Trophoblast cell (in vitro differentiated cells and primary cell): ENCODE measurements around the gene APOL1.
"Not testable (repeated sequence)": the region's sequence is repeated elsewhere in the genome, so short reads cannot be mapped to it uniquely, and the experiment has no call there.

Source experiments
- DNase-seq, 2 donors: peaks; one replicate each; pipeline ENCODE4 v3.0.0-alpha.2; 2016
- H2AFZ ChIP-seq: 2 replicates; pipeline ENCODE4 v1.6.1; 2013; ENCODE audit warnings: low read length, moderate library complexity, mild to moderate bottlenecking; ENCODE audit not compliant: insufficient read depth, poor library complexity
- H2AK5ac ChIP-seq: 2 replicates; pipeline ENCODE4 v1.6.1; 2013; ENCODE audit warnings: mild to moderate bottlenecking, low read length
- H2BK120ac ChIP-seq: 2 replicates; pipeline ENCODE4 v1.6.1; 2013; ENCODE audit warnings: low read length, mild to moderate bottlenecking, moderate library complexity; ENCODE audit not compliant: insufficient read depth, poor library complexity
- H2BK12ac ChIP-seq: 2 replicates; pipeline ENCODE4 v1.6.1; 2013; ENCODE audit warnings: mild to moderate bottlenecking, low read length, moderate library complexity
- H2BK5ac ChIP-seq: 2 replicates; pipeline ENCODE4 v1.6.1; 2013; ENCODE audit warnings: low read length, low read depth, moderate library complexity, mild to moderate bottlenecking; ENCODE audit not compliant: poor library complexity
- H3K14ac ChIP-seq: 2 replicates; pipeline ENCODE4 v1.6.1; 2013; ENCODE audit warnings: mild to moderate bottlenecking, low read length
- H3K18ac ChIP-seq: 2 replicates; pipeline ENCODE4 v1.6.1; 2013; ENCODE audit warnings: mild to moderate bottlenecking, low read length
- H3K23ac ChIP-seq: 2 replicates; pipeline ENCODE4 v1.6.1; 2013; ENCODE audit warnings: low read length
- H3K27ac ChIP-seq: 2 replicates; pipeline ENCODE4 v1.5.1; 2013; ENCODE audit warnings: low read depth, mild to moderate bottlenecking, inconsistent platforms, low read length, moderate library complexity
- H3K27me3 ChIP-seq: 2 replicates; pipeline ENCODE4 v1.6.1; 2013; ENCODE audit warnings: inconsistent platforms, mild to moderate bottlenecking, low read length, moderate library complexity; ENCODE audit not compliant: insufficient read depth
- H3K36me3 ChIP-seq, 2 experiments: 1 replicate in 1 of 2; 2 replicates in 1 of 2; pipeline ENCODE4 v1.6.1; 2013; ENCODE audit warnings: low read length in 2 of 2, mild to moderate bottlenecking in 2 of 2, moderate library complexity in 1 of 2; ENCODE audit not compliant: insufficient read depth in 2 of 2, control insufficient read depth in 1 of 2
- H3K4ac ChIP-seq: 2 replicates; pipeline ENCODE4 v1.6.1; 2013; ENCODE audit warnings: low read depth, mild to moderate bottlenecking, low read length, moderate library complexity
- H3K4me1 ChIP-seq, 2 experiments: 1 replicate in 1 of 2; 2 replicates in 1 of 2; pipeline ENCODE4 v1.6.1; 2013; ENCODE audit warnings: low read length in 2 of 2, mild to moderate bottlenecking in 2 of 2, moderate library complexity in 1 of 2; ENCODE audit not compliant: insufficient read depth in 2 of 2, control insufficient read depth in 1 of 2
- H3K4me2 ChIP-seq: 2 replicates; pipeline ENCODE4 v1.6.1; 2013; ENCODE audit warnings: inconsistent platforms, mild to moderate bottlenecking, low read length, moderate library complexity
- H3K4me3 ChIP-seq: 2 replicates; pipeline ENCODE4 v1.5.1; 2013; ENCODE audit warnings: mild to moderate bottlenecking, low read depth, low read length, inconsistent platforms
- H3K79me1 ChIP-seq: one replicate; pipeline ENCODE4 v1.6.1; 2013; ENCODE audit warnings: low read length
- H3K79me2 ChIP-seq: 2 replicates; pipeline ENCODE4 v1.6.1; 2013; ENCODE audit warnings: low read length, mild to moderate bottlenecking; ENCODE audit not compliant: control insufficient read depth, insufficient read depth, poor library complexity
- H3K9ac ChIP-seq: 2 replicates; pipeline ENCODE4 v1.6.1; 2013; ENCODE audit warnings: mild to moderate bottlenecking, low read length
- H3K9me3 ChIP-seq: 2 replicates; pipeline ENCODE4 v1.6.1; 2013; ENCODE audit warnings: low read depth, mild to moderate bottlenecking, control low read depth, inconsistent platforms, low read length; ENCODE audit not compliant: insufficient read depth
- H4K12ac ChIP-seq: 2 replicates; pipeline ENCODE4 v1.6.1; 2013; ENCODE audit warnings: low read depth, mild to moderate bottlenecking, low read length, moderate library complexity
- H4K8ac ChIP-seq: 2 replicates; pipeline ENCODE4 v1.6.1; 2013; ENCODE audit warnings: low read depth, mild to moderate bottlenecking, low read length, moderate library complexity
- H4K91ac ChIP-seq: one replicate; pipeline ENCODE4 v1.6.1; 2013; ENCODE audit warnings: low read depth, mild to moderate bottlenecking, low read length, moderate library complexity
- WGBS: extraction: QIAGEN DNeasy Blood & Tissue Kit; methylation state at CpG from one replicate; pipeline ENCODE4 v1.1.7; 2013; ENCODE audit warnings: missing lambda C conversion rate; ENCODE audit not compliant: insufficient read length, insufficient coverage; ENCODE audit errors: extremely low coverage; 5-methylcytosine and 5-hydroxymethylcytosine counted together

Gene APOL1

GRCh38 chr22:36271951-36272350 lies 19.0 kb downstream of the APOL1 start:
- not testable (repeated sequence) for H3K4me1 ChIP-seq, H3K23ac ChIP-seq, H3K27ac ChIP-seq, H3K4ac ChIP-seq, H3K79me1 ChIP-seq, H2BK5ac ChIP-seq, H2AK5ac ChIP-seq, H3K79me2 ChIP-seq, H3K18ac ChIP-seq, H4K8ac ChIP-seq, H3K9ac ChIP-seq, DNase-seq, H3K14ac ChIP-seq, H4K12ac ChIP-seq, H3K4me3 ChIP-seq, H3K36me3 ChIP-seq, H3K4me2 ChIP-seq, H2BK120ac ChIP-seq, H3K9me3 ChIP-seq, H2AFZ ChIP-seq, H4K91ac ChIP-seq, H3K27me3 ChIP-seq, H2BK12ac ChIP-seq
- WGBS, result no CpG with 5 or more reads among the region's 5 CpGs

GRCh38 chr22:36274531-36274930 lies 21.6 kb downstream of the APOL1 start:
- H3K27ac ChIP-seq, result no peak overlapping the region
- H3K36me3 ChIP-seq, result no peaks in the 10 kb centered on the region
- no peak overlapping the region for H3K4ac ChIP-seq
- no peak overlapping the region for H4K8ac ChIP-seq
- H3K79me1 ChIP-seq, result no peaks in the 10 kb centered on the region
- H3K18ac ChIP-seq, result no peak overlapping the region
- no peak overlapping the region for H2BK120ac ChIP-seq
- H2AFZ ChIP-seq, result no peak overlapping the region
- H3K4me1 ChIP-seq, result peaks cover 3 to 4% of the 10 kb centered on the region in 2 experiments
- H3K4me2 ChIP-seq, result no peak overlapping the region
- H2BK12ac ChIP-seq, result no peak overlapping the region
- no peak overlapping the region for H2BK5ac ChIP-seq
- no peak overlapping the region for H3K4me3 ChIP-seq
- no peaks in the 10 kb centered on the region for H3K79me2 ChIP-seq
- H4K91ac ChIP-seq, result no peak overlapping the region
- no peaks in the 10 kb centered on the region for H3K9me3 ChIP-seq
- WGBS, result no CpG with 5 or more reads among the region's 5 CpGs
- DNase-seq, result no peak
- H3K27me3 ChIP-seq, result no peaks in the 10 kb centered on the region
- H3K9ac ChIP-seq, result no peak overlapping the region
- no peak overlapping the region for H3K14ac ChIP-seq
- no peak overlapping the region for H4K12ac ChIP-seq
- no peak overlapping the region for H3K23ac ChIP-seq
- no peak overlapping the region for H2AK5ac ChIP-seq

GRCh38 chr22:36277482-36278291 lies 24.8 kb downstream of the APOL1 start:
- no peak overlapping the region for H4K12ac ChIP-seq
- H2BK12ac ChIP-seq, result no peak overlapping the region
- H2BK5ac ChIP-seq, result no peak overlapping the region
- H3K4me1 ChIP-seq, result no peaks in the 10 kb centered on the region
- no peak overlapping the region for H3K4me2 ChIP-seq
- H3K79me1 ChIP-seq, result no peaks in the 10 kb centered on the region
- H3K14ac ChIP-seq, result no peak overlapping the region
- H3K27ac ChIP-seq, result no peak overlapping the region
- no peak overlapping the region for H3K18ac ChIP-seq
- H3K9ac ChIP-seq, result no peak overlapping the region
- no peaks in the 10 kb centered on the region for H3K79me2 ChIP-seq
- peak in 1 of 2 donors; percentile 54 for DNase-seq
- no peak overlapping the region for H3K23ac ChIP-seq
- H2BK120ac ChIP-seq, result no peak overlapping the region
- no peaks in the 10 kb centered on the region for H3K9me3 ChIP-seq
- no peak overlapping the region for H3K4me3 ChIP-seq
- H2AK5ac ChIP-seq, result no peak overlapping the region
- no peaks in the 10 kb centered on the region for H3K27me3 ChIP-seq
- H4K91ac ChIP-seq, result no peak overlapping the region
- no CpG with 5 or more reads among the region's 18 CpGs for WGBS
- no peak overlapping the region for H2AFZ ChIP-seq
- no peak overlapping the region for H3K4ac ChIP-seq
- no peak overlapping the region for H4K8ac ChIP-seq
- peaks cover 20 to 22% of the 10 kb centered on the region in 2 experiments for H3K36me3 ChIP-seq

- H3K18ac ChIP-seq, result no peak overlapping the region
- DNase-seq, result no peak
- no peak overlapping the region for H4K91ac ChIP-seq
- H3K4me1 ChIP-seq, result no peaks in the 10 kb centered on the region
- H3K23ac ChIP-seq, result no peak overlapping the region
- no CpG with 5 or more reads among the region's 8 CpGs for WGBS
- H2BK5ac ChIP-seq, result no peak overlapping the region
- H2AK5ac ChIP-seq, result no peak overlapping the region
- no peak overlapping the region for H4K8ac ChIP-seq
- H3K27me3 ChIP-seq, result no peaks in the 10 kb centered on the region
- no peak overlapping the region for H4K12ac ChIP-seq
- H3K4ac ChIP-seq, result no peak overlapping the region
- no peak overlapping the region for H2AFZ ChIP-seq
- H3K9ac ChIP-seq, result no peak overlapping the region
- no peak overlapping the region for H3K14ac ChIP-seq
- no peaks in the 10 kb centered on the region for H3K9me3 ChIP-seq
- no peak overlapping the region for H3K4me3 ChIP-seq
- no peaks in the 10 kb centered on the region for H3K79me2 ChIP-seq
- no peak overlapping the region for H3K4me2 ChIP-seq
- H3K36me3 ChIP-seq, result peaks cover 27 to 34% of the 10 kb centered on the region in 2 experiments
- no peak overlapping the region for H3K27ac ChIP-seq
- no peak overlapping the region for H2BK12ac ChIP-seq
- H2BK120ac ChIP-seq, result no peak overlapping the region
- H3K79me1 ChIP-seq, result no peaks in the 10 kb centered on the region
Measured at GRCh38 chr22:36279219-36279666, 26.3 kb downstream of the APOL1 start.
